GM10248 (cell line): Measurements from ENCODE around the gene CSMD2.

ENCODE experiments used
- CTCF ChIA-PET: fragments of 300-600 bp; sonication (Branson Sonifier 250); formaldehyde crosslinking; extraction: SDS; loops from one replicate; lab custom pipeline; 2021; ENCODE audit warnings: antibody characterized with exemption; lab: Yijun Ruan, JAX
- POLR2A ChIA-PET: fragments of 350-650 bp; sonication (Branson Sonifier 250); formaldehyde crosslinking; extraction: SDS; loops from one replicate; lab custom pipeline; 2020; ENCODE audit warnings: antibody characterized with exemption; lab: Yijun Ruan, JAX
- DNase-seq: peaks from one replicate; pipeline ENCODE4 v3.0.0; 2012; ENCODE audit errors: extremely low spot score
- TF ChIP-seq, protein P1 (sequence below): IDR thresholded peaks from 2 replicates; pipeline ENCODE4 v1.5.1; 2012; ENCODE audit warnings: mild to moderate bottlenecking, low read depth; ENCODE audit errors: extremely low read depth, missing control alignments, control extremely low read depth

The CSMD2 gene

GRCh38 chr1:33661811-33662454 is 503.1 kb downstream of the CSMD2 start:
- DNase-seq = no peak
- TF ChIP-seq, protein P1, sequence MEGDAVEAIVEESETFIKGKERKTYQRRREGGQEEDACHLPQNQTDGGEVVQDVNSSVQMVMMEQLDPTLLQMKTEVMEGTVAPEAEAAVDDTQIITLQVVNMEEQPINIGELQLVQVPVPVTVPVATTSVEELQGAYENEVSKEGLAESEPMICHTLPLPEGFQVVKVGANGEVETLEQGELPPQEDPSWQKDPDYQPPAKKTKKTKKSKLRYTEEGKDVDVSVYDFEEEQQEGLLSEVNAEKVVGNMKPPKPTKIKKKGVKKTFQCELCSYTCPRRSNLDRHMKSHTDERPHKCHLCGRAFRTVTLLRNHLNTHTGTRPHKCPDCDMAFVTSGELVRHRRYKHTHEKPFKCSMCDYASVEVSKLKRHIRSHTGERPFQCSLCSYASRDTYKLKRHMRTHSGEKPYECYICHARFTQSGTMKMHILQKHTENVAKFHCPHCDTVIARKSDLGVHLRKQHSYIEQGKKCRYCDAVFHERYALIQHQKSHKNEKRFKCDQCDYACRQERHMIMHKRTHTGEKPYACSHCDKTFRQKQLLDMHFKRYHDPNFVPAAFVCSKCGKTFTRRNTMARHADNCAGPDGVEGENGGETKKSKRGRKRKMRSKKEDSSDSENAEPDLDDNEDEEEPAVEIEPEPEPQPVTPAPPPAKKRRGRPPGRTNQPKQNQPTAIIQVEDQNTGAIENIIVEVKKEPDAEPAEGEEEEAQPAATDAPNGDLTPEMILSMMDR = no peak
- ChIA-PET CTCF (interaction anchor here (0.8 kb wide), 1 partner anchor 29 kb away, joined by 3 read pairs; no protein-coding TSS in a partner anchor), POLR2A (no interaction called here)

GRCh38 chr1:33660956-33661355 is 504.1 kb downstream of the CSMD2 start:
- TF ChIP-seq, protein P1 = no peak
- ChIA-PET POLR2A (no interaction called here), CTCF (interaction anchor here (2.0 kb wide), 1 partner anchor 28 kb away, joined by 9 read pairs; no protein-coding TSS in a partner anchor)
- no peak for DNase-seq

DNA sequence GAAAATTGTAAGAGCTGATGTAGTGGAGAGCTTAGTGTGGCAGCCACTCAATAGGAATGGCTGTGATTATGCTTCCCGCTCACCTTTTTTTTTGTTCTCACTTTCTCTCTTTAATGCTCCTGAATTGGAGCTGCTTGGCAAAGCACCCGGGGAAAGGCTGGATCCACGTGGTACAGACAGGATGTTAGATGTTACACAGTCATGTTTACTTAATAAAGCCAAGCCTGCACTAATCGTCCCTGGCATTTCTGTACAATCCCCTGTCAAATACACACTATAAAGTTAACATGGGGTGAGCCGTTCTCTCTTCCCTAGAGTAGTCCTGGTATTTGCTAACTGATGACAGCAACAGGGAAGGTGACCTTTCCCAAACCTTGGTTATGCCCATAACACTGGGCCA is 504.8 kb downstream of the CSMD2 start:
- DNase-seq = no peak
- CTCF ChIA-PET = interaction anchor here (1.2 to 2.0 kb wide), 2 partner anchors 23 to 27 kb away, joined by 3 to 9 read pairs; no protein-coding TSS in a partner anchor
- TF ChIP-seq, protein P1 = no peak
- POLR2A ChIA-PET = no interaction called here

DNA sequence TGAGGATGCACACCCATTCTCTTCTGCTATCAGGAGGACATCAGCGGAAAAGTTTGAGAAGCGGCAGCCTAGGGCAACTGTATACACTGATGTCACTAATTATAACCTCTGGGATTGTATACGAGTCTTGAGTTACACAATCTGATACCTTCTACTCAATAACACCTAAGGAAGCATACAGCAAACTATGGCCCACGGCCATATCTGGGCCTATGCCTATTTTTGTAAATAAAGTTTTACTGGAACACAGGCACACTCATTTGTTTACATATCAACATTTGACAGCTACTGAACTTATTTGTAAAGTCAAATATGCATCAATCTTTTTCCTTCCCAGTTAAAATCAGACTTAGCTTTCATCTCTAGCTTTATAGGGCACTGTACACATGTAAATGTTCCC is 505.4 kb downstream of the CSMD2 start:
- CTCF ChIA-PET = interaction anchor here (1.2 to 2.0 kb wide), 2 partner anchors 24 to 26 kb away, joined by 3 to 9 read pairs; no protein-coding TSS in a partner anchor
- POLR2A ChIA-PET = no interaction called here
- TF ChIP-seq, protein P1 = no peak
- DNase-seq = no peak

GRCh38 chr1:33657833-33658232 is 507.2 kb downstream of the CSMD2 start:
- DNase-seq = no peak
- TF ChIP-seq, protein P1 = no peak
- POLR2A ChIA-PET = no interaction called here
- CTCF ChIA-PET = interaction anchor here (1.1 to 1.2 kb wide), 3 partner anchors 18 to 24 kb away, joined by 3 to 4 read pairs (median 3); no protein-coding TSS in a partner anchor

GRCh38 chr1:33656467-33657005 is 508.5 kb downstream of the CSMD2 start:
- ChIA-PET CTCF (interaction anchor here (1.1 kb wide), 1 partner anchor 23 kb away, joined by 3 read pairs; no protein-coding TSS in a partner anchor), POLR2A (no interaction called here)
- DNase-seq = no peak
- TF ChIP-seq, protein P1 = no peak
